Stimulated activated CD8-positive, alpha-beta memory T cell treated with anti-CD3 and anti-CD28 coated beads, Interleukin-15, amount 100 ng/mL, for 4 hours (primary cell): ENCODE results near the gene NUTM1.

Experiments used
- DNase-seq, 2 donors: peaks; one replicate each; pipeline ENCODE4 v3.0.0-alpha.2; 2020; ENCODE audit warnings: low read depth in 2 of 2

NUTM1 gene, protein sequence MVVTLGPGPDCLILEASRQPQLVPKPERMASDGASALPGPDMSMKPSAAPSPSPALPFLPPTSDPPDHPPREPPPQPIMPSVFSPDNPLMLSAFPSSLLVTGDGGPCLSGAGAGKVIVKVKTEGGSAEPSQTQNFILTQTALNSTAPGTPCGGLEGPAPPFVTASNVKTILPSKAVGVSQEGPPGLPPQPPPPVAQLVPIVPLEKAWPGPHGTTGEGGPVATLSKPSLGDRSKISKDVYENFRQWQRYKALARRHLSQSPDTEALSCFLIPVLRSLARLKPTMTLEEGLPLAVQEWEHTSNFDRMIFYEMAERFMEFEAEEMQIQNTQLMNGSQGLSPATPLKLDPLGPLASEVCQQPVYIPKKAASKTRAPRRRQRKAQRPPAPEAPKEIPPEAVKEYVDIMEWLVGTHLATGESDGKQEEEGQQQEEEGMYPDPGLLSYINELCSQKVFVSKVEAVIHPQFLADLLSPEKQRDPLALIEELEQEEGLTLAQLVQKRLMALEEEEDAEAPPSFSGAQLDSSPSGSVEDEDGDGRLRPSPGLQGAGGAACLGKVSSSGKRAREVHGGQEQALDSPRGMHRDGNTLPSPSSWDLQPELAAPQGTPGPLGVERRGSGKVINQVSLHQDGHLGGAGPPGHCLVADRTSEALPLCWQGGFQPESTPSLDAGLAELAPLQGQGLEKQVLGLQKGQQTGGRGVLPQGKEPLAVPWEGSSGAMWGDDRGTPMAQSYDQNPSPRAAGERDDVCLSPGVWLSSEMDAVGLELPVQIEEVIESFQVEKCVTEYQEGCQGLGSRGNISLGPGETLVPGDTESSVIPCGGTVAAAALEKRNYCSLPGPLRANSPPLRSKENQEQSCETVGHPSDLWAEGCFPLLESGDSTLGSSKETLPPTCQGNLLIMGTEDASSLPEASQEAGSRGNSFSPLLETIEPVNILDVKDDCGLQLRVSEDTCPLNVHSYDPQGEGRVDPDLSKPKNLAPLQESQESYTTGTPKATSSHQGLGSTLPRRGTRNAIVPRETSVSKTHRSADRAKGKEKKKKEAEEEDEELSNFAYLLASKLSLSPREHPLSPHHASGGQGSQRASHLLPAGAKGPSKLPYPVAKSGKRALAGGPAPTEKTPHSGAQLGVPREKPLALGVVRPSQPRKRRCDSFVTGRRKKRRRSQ

GRCh38 chr15:34342737-34343575 is at the start of gene NUTM1, which contains the start of gene NOP10:
TSS of gene NUTM1 (plus strand) at chr15:34343315. CDS start at chr15:34343697, 382 bp downstream.
TSS of gene NOP10 (minus strand) at chr15:34343136. CDS start at chr15:34343073, 63 bp downstream.
- peak; percentile 83 to 88 for DNase-seq

- no peak for DNase-seq
These were observed 46.1 kb upstream of the NUTM1 start for GRCh38 chr15:34297059-34297458.

DNA sequence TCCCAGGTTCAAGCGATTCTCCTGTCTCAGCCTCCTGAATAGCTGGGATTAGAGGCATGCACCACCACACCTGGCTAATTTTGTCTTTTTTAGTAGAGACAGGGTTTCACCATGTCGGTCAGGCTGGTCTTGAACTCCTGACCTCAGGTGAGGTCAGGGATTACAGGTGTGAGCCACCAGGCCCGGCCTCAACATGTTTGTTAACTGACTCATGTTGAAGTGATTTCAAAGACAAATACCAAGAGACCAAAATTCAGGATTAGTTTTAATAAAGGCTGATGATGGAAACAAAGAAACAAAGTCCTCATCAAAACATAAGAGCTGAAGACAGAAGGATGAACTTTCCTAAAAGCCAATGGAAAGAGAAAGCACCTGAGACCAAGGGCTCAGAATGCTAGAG is 42.1 kb upstream of the NUTM1 start:
- no peak for DNase-seq

GRCh38 chr15:34304613-34305012 is 38.5 kb upstream of the NUTM1 start:
- DNase-seq = no peak

DNA sequence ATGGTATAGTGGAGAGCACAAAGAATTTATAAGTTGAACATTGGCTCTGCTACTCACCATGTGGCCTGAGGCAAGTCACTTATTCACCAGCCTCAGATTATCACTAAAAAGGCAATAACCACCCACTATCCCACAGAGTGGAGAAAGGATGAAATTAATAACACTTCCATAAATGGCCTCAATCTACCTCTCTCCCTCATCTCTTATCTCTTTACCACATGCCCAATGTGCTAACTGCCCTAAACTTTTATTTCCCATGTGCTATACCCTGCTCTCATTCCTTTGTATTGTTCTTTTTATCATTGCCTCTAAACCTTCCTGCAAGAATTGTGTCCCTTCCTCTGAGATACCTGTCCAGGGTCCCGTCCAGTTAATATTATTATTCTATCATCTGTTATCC is 31.6 kb upstream of the NUTM1 start:
- no peak for DNase-seq

DNA sequence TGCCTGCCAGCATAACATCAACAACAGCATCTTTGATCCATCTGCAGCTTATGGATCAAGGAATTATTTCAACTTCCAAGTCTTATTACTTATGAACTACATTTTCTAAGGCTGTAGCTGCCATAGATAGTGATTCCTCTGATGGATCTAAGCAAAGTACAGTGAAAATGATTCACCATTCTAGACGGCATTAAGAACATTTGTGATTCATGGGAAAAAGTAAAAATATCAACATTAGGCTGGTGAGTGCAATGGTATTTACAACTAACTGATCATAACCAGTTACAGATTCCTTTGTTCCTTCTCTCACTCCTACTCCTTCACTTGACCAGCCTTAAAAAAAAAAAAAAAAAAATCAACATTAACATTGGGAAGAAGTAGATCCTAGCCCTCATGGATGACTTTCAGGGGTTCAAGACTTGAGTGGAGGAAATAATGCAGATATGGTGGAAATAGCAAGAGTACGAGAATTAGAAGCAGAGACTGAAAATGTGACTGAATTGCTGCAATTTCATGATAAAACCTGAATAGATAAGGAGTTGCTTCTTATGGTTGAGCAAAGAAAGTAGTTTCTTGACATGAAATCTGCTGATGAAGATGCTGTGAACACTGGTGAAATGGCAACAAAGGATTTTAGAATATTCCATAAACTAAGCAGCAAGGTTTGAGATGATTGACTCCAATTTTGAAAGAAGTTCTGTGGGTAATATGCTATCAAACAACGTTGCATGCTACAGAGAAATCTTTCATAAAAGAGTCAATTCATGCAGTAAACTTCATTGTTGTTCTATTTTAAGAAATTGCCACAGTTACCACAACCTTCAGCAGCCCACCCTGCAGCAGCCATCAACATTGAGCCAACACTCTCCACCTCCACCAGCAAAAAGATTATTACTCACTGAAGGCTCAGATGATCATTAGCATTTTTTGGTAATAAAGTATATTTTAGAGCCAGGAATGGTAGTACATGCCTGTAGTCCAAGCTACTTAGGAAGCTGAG is 28.3 kb upstream of the NUTM1 start:
- no peak for DNase-seq

DNA sequence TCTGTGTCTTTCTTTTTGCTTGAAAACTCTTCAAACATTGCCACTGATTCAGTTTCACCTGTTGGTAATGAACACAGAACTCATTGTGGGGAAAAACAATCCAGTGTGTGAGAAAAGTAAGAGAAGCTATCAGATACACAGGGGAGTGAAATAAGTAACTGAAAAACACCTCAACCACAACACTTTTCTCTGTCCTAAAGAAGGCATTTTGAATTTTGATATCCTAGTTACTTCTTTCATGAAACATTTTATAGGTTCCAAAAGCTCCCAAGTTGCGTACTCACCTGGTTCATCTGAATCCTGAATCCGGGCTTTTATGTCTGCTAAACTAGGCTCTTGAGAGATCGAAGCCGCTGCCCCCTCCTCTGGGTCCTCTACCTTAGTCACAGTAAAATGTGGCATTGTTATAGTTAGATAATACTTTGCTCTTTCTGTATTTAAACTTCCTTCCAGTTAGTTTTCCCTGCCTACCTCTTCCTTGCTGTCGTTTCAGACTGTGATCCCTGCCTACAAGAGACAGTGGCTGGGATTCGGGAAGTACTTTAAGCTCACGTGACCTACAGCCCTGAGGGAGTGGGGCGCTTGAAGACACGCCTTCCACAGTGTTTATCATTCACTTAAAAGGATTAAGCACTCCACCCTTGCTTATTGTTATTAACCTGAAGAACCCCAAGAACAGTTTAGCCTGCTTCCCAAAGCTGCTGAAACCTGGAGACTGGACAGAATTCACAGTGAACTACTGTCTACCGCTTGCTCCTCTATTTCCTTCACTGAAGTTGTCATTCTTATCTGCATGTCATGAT is 24.6 kb upstream of the NUTM1 start:
- no peak for DNase-seq

GRCh38 chr15:34323217-34323616 is 19.9 kb upstream of the NUTM1 start:
- no peak for DNase-seq

- no peak for DNase-seq
These were observed 18.2 kb upstream of the NUTM1 start for GRCh38 chr15:34324933-34325332.

GRCh38 chr15:34325368-34325767 is 17.7 kb upstream of the NUTM1 start:
- no peak for DNase-seq

DNA sequence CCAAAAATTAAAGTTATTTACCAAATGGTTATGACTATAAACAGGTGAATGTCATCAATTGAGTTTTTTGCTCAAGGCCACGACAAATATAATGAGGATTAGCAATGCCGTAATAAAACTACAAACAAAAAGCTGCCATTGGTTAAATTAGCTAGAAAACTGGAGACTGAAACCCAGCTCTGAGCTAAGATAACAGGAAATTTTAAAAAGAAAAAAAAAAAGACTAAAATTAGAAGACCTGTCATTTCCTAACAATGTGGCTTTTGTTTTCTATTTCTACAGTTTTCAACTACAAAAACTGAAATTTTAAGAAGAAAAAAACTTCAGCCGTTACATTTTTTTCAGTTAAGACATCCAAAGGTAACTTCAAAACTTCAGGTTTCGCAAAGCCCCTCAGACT is 15.2 kb upstream of the NUTM1 start:
- DNase-seq = no peak

DNA sequence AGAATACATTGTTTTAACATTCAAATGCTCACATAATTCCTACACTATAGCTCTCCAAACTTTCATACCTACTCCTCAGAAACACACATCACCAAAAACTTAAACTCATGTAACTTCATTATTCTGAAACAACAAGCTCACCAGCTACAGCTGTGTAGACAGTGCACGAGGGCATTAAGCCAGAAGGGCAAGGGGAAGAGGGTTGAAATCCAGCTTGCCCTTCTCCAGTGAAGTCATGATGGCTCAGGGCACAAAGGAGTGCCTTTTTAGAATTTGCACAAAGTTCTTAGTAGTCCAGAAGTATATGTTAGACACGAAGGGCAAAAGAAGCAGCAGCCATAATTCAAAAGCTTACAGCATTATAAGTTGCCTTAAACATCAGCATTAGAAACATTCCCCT is 14.1 kb upstream of the NUTM1 start:
- DNase-seq = no peak

DNA sequence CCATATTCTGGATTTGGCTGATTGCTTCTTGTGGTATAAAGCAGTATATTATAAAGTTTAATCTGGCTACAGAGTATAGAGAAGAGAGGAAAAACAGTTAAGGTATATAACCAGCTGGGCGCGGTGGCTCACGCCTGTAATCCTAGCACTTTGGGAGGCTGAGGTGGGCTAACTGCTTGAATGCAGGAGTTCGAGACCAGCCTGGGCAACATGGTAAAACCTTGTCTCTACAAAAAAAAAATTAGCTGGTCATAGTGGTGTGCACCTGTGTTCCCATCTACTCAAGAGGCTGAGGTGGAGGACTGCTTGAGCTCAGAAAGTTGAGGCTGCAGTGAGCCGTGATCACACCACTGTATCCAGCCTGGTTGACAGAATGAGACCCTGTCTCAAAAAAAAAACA is 12.8 kb upstream of the NUTM1 start:
- no peak for DNase-seq

GRCh38 chr15:34331809-34332208 is 11.3 kb upstream of the NUTM1 start:
- no peak for DNase-seq

- no peak for DNase-seq
These were observed 10.5 kb upstream of the NUTM1 start for GRCh38 chr15:34332553-34333120.

- no peak for DNase-seq
These were observed 8.4 kb upstream of the NUTM1 start for GRCh38 chr15:34334672-34335071.

DNA sequence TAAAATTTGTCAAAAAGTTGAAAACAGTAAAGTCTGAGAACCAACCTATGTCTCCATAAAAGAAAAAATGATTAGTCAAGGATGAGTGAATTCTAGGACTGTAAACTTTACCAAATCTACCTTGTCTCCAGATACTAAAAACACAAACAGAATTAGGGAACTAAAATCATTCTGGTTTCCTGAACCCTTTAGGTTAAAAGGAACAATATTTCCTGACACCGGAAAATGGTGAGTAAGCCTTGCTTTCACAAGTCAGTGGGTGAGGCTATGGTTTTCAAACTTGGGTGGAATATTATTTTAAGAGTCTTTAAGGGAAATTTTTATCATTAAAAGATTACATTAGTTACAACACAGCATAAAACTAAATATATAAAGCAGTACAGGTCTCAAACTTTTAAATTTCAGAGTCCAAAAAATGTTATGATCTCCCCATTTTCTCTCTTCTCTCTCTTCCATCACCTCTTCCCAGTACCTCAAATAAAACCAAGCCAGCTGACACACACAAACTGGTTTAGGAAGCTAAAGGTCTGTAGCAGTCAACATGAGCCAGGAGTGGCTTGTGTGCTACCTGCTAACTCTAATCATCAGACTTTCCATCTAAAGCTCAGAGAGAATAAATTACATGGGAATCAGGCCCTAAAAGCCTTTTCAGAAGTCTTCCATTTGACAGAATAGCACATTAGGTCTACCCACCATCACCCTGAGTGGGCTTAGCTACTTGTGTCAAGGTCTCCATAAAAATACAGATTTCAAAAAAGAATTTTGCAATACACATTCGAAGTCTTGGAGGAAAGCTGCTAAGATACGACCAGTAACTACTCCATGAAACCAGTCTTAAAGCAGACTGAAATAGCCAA is 7.7 kb upstream of the NUTM1 start:
- DNase-seq = no peak
